GM12878 (cell line): Measurements from ENCODE around the gene ORAI3. TPM values are rescaled to one million over a fixed set of nuclear protein-coding genes. Genes with fewer than 3 reads are reported as not detected.
A peak's percentile ranks its signal among the peaks of the same experiment; 100 is the strongest.

Experiments
- BMI1 ChIP-seq: fragments of 450-650 bp; IDR thresholded peaks from 2 replicates; pipeline ENCODE4 v1.6.1; 2016; ENCODE audit warnings: mild to moderate bottlenecking, moderate library complexity, borderline replicate concordance
- IRF4 ChIP-seq: IDR thresholded peaks from 2 replicates; pipeline ENCODE4 v1.6.1; 2011; ENCODE audit warnings: low read depth, low read length
- MTA2 ChIP-seq: fragments of 450-650 bp; IDR thresholded peaks from 2 replicates; pipeline ENCODE4 v1.6.1; 2016; ENCODE audit warnings: low read depth, mild to moderate bottlenecking, moderate library complexity
- MYC ChIP-seq: IDR thresholded peaks from 2 replicates; pipeline ENCODE4 v1.6.1; 2011; ENCODE audit warnings: mild to moderate bottlenecking, low read length, moderate library complexity, inconsistent platforms; ENCODE audit not compliant: insufficient read depth, insufficient replicate concordance, insufficient read length, severe bottlenecking
- PAX5 ChIP-seq: IDR thresholded peaks from 2 replicates; pipeline ENCODE4 v1.6.1; 2011; ENCODE audit warnings: low read depth, low read length, borderline replicate concordance
- POU2F2 ChIP-seq: IDR thresholded peaks from 3 replicates; pipeline ENCODE4 v1.6.1; 2011; ENCODE audit warnings: low read depth, mild to moderate bottlenecking, low read length, borderline replicate concordance
- SMAD5 ChIP-seq: IDR thresholded peaks from 2 replicates; pipeline ENCODE4 v1.6.1; 2016; ENCODE audit warnings: antibody characterized with exemption, low read depth
- SMC3 ChIP-seq: IDR thresholded peaks from 2 replicates; pipeline ENCODE4 v1.6.1; 2011; ENCODE audit warnings: low read length, improper control_type of control experiment, borderline replicate concordance
- SUPT20H ChIP-seq: IDR thresholded peaks from 2 replicates; pipeline ENCODE4 v1.6.1; 2011; ENCODE audit warnings: low read depth, mild to moderate bottlenecking, low read length, moderate library complexity, borderline replicate concordance; ENCODE audit not compliant: control insufficient read depth
- ZNF622 ChIP-seq: fragments of 450-650 bp; IDR thresholded peaks from 2 replicates; pipeline ENCODE4 v1.6.1; 2017; ENCODE audit warnings: mild to moderate bottlenecking, inconsistent platforms
- polyA plus RNA-seq, 11 experiments: library from polyadenylated mRNA; depleted of rRNA in 4 of 11; unstranded in 6 of 11; stranded (reverse) in 5 of 11; fragments of >200 nt; fragmentation: Nextera tagmentation in 4 of 11; fragmentation: Illumina TruSeq in 1 of 11; extraction: Ambion mirVana in 4 of 11; extraction: Trizol in 1 of 11; gene quantifications; 1 replicate in 1 of 11; 2 replicates in 10 of 11; pipeline versions ENCODE4 v1.2.1 to v1.2.3, GENCODE V29; 2011 to 2016; ENCODE audit warnings: inconsistent platforms in 2 of 11, missing spikeins in 2 of 11, low read depth in 1 of 11
- total RNA-seq, 4 experiments: library from RNA; depleted of rRNA in 3 of 4; stranded (reverse); fragments of >200 nt in 3 of 4; fragmentation: Illumina TruSeq in 1 of 4; extraction: Trizol in 1 of 4; gene quantifications; 2 replicates each; pipeline versions ENCODE4 v1.2.1 to v1.2.3, GENCODE V29; 2013 to 2021
- TF ChIP-seq, protein P1 (sequence below): fragments of 450-650 bp; IDR thresholded peaks from 2 replicates; pipeline ENCODE4 v1.6.1; 2017; ENCODE audit warnings: borderline replicate concordance
- TF ChIP-seq, protein P2 (sequence below): fragments of 450-650 bp; IDR thresholded peaks from 2 replicates; pipeline ENCODE4 v1.6.1; 2016; ENCODE audit warnings: mild to moderate bottlenecking
- TF ChIP-seq, protein P3 (sequence below): fragments of 450-650 bp; IDR thresholded peaks from 2 replicates; pipeline ENCODE4 v1.6.1; 2016; ENCODE audit warnings: mild to moderate bottlenecking, moderate library complexity, borderline replicate concordance
- TF ChIP-seq, protein P4 (sequence below): IDR thresholded peaks from 2 replicates; pipeline ENCODE4 v1.6.1; 2011; ENCODE audit warnings: borderline replicate concordance, low read depth, mild to moderate bottlenecking, moderate library complexity, low read length; ENCODE audit not compliant: insufficient read depth, poor library complexity, severe bottlenecking
- TF ChIP-seq, protein P5 (sequence below): fragments of 450-650 bp; IDR thresholded peaks from 2 replicates; pipeline ENCODE4 v1.6.1; 2017; ENCODE audit warnings: mild to moderate bottlenecking
- TF ChIP-seq, protein P6 (sequence below): IDR thresholded peaks from 2 replicates; pipeline ENCODE4 v1.6.1; 2012; ENCODE audit warnings: mild to moderate bottlenecking, low read depth, low read length

The ORAI3 gene
- total and polyA plus RNA-seq, 10 of the 15 experiments (the other 5 are each of a cell fraction or from before 2014, with no cell fraction given) = 3.4 to 21.9 (median 16.2) TPM

DNA sequence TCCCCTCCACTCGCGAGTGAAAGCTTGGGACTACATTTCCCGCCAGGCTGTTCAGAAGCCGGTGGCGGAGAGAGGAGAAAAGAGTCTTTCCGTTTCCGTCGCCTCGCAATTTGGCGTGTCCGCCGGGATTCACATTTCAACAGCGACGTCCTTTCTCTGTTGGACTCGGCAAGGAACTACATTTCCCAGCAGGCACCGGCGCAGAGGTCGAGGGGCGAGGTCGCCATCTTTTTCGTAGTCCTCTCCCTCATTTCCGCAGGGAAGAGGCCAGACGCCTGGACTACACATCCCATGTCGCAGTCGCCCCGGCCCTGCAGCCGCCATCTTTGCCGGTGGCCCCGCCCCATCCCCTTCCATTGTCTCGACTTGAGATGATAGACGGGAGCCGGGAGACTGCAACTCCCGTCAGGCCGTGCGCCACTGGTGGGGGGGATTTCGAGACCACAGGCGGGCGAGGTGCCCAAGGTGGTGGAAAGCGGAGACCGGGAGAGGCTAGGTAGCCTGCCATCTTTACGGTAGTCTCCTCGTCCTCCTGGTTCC is 26.4 kb upstream of the ORAI3 start (continued):
- TF ChIP-seq, protein P1, sequence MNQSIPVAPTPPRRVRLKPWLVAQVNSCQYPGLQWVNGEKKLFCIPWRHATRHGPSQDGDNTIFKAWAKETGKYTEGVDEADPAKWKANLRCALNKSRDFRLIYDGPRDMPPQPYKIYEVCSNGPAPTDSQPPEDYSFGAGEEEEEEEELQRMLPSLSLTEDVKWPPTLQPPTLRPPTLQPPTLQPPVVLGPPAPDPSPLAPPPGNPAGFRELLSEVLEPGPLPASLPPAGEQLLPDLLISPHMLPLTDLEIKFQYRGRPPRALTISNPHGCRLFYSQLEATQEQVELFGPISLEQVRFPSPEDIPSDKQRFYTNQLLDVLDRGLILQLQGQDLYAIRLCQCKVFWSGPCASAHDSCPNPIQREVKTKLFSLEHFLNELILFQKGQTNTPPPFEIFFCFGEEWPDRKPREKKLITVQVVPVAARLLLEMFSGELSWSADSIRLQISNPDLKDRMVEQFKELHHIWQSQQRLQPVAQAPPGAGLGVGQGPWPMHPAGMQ = no peak
- TF ChIP-seq ZNF622 = no peak
- TF ChIP-seq, protein P2, sequence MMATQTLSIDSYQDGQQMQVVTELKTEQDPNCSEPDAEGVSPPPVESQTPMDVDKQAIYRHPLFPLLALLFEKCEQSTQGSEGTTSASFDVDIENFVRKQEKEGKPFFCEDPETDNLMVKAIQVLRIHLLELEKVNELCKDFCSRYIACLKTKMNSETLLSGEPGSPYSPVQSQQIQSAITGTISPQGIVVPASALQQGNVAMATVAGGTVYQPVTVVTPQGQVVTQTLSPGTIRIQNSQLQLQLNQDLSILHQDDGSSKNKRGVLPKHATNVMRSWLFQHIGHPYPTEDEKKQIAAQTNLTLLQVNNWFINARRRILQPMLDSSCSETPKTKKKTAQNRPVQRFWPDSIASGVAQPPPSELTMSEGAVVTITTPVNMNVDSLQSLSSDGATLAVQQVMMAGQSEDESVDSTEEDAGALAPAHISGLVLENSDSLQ = peak; percentile 96
- no peak for TF ChIP-seq BMI1
- TF ChIP-seq SMAD5 = peak; percentile 39; the same call in 1 of the 2 replicates
- TF ChIP-seq, protein P3, sequence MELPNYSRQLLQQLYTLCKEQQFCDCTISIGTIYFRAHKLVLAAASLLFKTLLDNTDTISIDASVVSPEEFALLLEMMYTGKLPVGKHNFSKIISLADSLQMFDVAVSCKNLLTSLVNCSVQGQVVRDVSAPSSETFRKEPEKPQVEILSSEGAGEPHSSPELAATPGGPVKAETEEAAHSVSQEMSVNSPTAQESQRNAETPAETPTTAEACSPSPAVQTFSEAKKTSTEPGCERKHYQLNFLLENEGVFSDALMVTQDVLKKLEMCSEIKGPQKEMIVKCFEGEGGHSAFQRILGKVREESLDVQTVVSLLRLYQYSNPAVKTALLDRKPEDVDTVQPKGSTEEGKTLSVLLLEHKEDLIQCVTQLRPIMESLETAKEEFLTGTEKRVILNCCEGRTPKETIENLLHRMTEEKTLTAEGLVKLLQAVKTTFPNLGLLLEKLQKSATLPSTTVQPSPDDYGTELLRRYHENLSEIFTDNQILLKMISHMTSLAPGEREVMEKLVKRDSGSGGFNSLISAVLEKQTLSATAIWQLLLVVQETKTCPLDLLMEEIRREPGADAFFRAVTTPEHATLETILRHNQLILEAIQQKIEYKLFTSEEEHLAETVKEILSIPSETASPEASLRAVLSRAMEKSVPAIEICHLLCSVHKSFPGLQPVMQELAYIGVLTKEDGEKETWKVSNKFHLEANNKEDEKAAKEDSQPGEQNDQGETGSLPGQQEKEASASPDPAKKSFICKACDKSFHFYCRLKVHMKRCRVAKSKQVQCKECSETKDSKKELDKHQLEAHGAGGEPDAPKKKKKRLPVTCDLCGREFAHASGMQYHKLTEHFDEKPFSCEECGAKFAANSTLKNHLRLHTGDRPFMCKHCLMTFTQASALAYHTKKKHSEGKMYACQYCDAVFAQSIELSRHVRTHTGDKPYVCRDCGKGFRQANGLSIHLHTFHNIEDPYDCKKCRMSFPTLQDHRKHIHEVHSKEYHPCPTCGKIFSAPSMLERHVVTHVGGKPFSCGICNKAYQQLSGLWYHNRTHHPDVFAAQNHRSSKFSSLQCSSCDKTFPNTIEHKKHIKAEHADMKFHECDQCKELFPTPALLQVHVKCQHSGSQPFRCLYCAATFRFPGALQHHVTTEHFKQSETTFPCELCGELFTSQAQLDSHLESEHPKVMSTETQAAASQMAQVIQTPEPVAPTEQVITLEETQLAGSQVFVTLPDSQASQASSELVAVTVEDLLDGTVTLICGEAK = peak; percentile 98
- TF ChIP-seq MYC = no peak
- no peak for TF ChIP-seq POU2F2
- TF ChIP-seq, protein P4, sequence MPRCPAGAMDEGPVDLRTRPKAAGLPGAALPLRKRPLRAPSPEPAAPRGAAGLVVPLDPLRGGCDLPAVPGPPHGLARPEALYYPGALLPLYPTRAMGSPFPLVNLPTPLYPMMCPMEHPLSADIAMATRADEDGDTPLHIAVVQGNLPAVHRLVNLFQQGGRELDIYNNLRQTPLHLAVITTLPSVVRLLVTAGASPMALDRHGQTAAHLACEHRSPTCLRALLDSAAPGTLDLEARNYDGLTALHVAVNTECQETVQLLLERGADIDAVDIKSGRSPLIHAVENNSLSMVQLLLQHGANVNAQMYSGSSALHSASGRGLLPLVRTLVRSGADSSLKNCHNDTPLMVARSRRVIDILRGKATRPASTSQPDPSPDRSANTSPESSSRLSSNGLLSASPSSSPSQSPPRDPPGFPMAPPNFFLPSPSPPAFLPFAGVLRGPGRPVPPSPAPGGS = no peak
- TF ChIP-seq SUPT20H = no peak
- TF ChIP-seq PAX5 = no peak
- no peak for TF ChIP-seq IRF4
- TF ChIP-seq, protein P5, sequence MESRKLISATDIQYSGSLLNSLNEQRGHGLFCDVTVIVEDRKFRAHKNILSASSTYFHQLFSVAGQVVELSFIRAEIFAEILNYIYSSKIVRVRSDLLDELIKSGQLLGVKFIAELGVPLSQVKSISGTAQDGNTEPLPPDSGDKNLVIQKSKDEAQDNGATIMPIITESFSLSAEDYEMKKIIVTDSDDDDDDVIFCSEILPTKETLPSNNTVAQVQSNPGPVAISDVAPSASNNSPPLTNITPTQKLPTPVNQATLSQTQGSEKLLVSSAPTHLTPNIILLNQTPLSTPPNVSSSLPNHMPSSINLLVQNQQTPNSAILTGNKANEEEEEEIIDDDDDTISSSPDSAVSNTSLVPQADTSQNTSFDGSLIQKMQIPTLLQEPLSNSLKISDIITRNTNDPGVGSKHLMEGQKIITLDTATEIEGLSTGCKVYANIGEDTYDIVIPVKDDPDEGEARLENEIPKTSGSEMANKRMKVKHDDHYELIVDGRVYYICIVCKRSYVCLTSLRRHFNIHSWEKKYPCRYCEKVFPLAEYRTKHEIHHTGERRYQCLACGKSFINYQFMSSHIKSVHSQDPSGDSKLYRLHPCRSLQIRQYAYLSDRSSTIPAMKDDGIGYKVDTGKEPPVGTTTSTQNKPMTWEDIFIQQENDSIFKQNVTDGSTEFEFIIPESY = no peak
- TF ChIP-seq MTA2 = peak; percentile 99
- no peak for TF ChIP-seq SMC3
- TF ChIP-seq, protein P6, sequence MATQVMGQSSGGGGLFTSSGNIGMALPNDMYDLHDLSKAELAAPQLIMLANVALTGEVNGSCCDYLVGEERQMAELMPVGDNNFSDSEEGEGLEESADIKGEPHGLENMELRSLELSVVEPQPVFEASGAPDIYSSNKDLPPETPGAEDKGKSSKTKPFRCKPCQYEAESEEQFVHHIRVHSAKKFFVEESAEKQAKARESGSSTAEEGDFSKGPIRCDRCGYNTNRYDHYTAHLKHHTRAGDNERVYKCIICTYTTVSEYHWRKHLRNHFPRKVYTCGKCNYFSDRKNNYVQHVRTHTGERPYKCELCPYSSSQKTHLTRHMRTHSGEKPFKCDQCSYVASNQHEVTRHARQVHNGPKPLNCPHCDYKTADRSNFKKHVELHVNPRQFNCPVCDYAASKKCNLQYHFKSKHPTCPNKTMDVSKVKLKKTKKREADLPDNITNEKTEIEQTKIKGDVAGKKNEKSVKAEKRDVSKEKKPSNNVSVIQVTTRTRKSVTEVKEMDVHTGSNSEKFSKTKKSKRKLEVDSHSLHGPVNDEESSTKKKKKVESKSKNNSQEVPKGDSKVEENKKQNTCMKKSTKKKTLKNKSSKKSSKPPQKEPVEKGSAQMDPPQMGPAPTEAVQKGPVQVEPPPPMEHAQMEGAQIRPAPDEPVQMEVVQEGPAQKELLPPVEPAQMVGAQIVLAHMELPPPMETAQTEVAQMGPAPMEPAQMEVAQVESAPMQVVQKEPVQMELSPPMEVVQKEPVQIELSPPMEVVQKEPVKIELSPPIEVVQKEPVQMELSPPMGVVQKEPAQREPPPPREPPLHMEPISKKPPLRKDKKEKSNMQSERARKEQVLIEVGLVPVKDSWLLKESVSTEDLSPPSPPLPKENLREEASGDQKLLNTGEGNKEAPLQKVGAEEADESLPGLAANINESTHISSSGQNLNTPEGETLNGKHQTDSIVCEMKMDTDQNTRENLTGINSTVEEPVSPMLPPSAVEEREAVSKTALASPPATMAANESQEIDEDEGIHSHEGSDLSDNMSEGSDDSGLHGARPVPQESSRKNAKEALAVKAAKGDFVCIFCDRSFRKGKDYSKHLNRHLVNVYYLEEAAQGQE = no peak
